GM10266 (cell line): ENCODE measurements around the gene MCTP1.

Experiments used
- DNase-seq: peaks from one replicate; pipeline ENCODE4 v3.0.0; 2012; ENCODE audit errors: extremely low spot score
- CTCF ChIP-seq: IDR thresholded peaks from 2 replicates; pipeline ENCODE4 v1.5.1; 2012; ENCODE audit warnings: mild to moderate bottlenecking, low read depth; ENCODE audit not compliant: control insufficient read depth, insufficient read depth; ENCODE audit errors: missing control alignments

MCTP1 gene

DNA sequence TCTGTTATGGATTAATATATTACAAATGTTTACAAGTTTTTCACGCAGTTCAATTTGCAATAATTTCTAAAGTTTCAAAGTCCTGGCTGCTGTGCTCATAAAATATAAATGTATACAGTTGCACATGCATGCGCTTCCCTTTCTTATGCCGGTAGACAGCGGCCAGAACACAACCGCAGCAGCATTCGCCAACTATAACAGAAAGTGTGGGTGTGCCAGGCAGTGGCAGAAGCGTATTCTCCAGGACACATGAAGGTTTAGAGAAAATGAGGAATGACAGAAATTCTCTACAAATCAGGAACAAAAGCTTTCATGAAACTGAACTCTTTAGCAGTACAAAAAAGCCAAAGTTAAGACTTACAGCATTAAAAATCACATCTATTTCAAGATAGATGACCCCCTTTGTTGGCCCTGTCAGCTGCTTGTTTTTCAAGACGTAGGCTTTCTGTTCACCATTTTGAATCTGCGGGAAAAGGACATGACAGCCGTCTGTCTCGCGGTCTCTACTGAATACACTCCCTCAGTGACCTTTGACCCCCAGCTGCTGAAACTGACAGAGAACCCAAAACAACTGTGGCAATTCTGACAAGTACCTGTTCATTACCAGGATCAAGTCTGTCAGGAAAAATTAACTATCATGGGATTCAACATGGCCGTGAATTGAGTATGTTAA, 414.2 kb downstream of the MCTP1 start:
- no peak for TF ChIP-seq CTCF
- DNase-seq: no peak

DNA sequence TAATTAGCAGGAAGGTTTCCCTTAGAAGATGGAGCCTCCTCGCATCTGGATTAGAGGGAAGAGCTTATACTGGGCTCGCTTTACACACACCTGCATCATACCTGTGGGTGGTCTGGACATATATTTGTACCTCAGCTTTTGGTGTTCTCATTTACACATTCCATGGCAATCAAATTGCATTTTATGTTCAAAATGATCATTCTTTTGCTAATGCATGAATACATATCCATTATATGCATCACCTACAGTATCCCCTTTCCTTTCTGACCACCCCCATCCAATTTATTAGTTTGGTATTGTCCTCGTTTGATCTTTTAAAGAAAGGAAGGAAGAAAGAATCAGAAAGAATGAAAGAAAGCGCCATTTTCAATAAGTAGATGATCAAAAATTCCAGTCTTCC, 415.0 kb downstream of the MCTP1 start:
- no peak for TF ChIP-seq CTCF
- no peak for DNase-seq

- TF ChIP-seq CTCF: no peak
- DNase-seq: no peak
Observed at GRCh38 chr5:94863951-94864350, 420.9 kb downstream of the MCTP1 start.

GRCh38 chr5:94857111-94857510, 427.8 kb downstream of the MCTP1 start:
- no peak for TF ChIP-seq CTCF
- no peak for DNase-seq

- no peak for DNase-seq
Observed at GRCh38 chr5:94856257-94856800, 428.6 kb downstream of the MCTP1 start.

GRCh38 chr5:94855543-94855942, 429.4 kb downstream of the MCTP1 start:
- no peak for DNase-seq
- no peak for TF ChIP-seq CTCF

More at GRCh38 chr5:94856257-94856800, 428.6 kb downstream of the MCTP1 start:
- TF ChIP-seq CTCF: no peak

GRCh38 chr5:94853120-94853519, 431.8 kb downstream of the MCTP1 start:
- TF ChIP-seq CTCF: no peak
- no peak for DNase-seq
